K562 (cell line): ENCODE data around the gene NDUFAF2. TPM values are rescaled to one million over a fixed set of nuclear protein-coding genes. Genes with fewer than 3 reads are reported as not detected.

Source experiments
- ATAC-seq: fragments of 200-7000 bp; cut with Tn5 transposase; 3 replicates; pipeline ENCODE4 v1.9.1; 2020; ENCODE audit warnings: moderate library complexity
- BruUV-seq: library from RNA; stranded (reverse); fragments of 400-500 nt; replicated peaks from 2 replicates; lab custom pipeline; 2021; lab: Mats Ljungman, UMichigan
- CTCF ChIA-PET: fragments of 300-600 bp; formaldehyde crosslinking; extraction: SDS; loops from one replicate; lab custom pipeline; 2021; ENCODE audit warnings: low intra/inter-chr PET ratio; lab: Yijun Ruan, JAX
- POLR2A ChIA-PET: fragments of 300-600, 350-650 bp; sonication (Branson Sonifier 250); formaldehyde crosslinking; extraction: SDS; loops from one replicate; lab custom pipeline; 2021; ENCODE audit warnings: antibody characterized with exemption, inconsistent platforms; lab: Yijun Ruan, JAX
- DNase-seq, 4 experiments: peaks; one replicate each; pipeline versions ENCODE4 v3.0.0 to v3.0.0-alpha.2; 2011 to 2018; ENCODE audit warnings: low spot score in 3 of 4, mixed read lengths in 3 of 4; ENCODE audit errors: extremely low read depth in 1 of 4
- FAIRE-seq: peaks from 2 replicates; lab custom pipeline; 2011; peaks lifted over from hg19 to GRCh38; lab: Jason Lieb, UNC
- H2AFZ ChIP-seq: 2 replicates; pipeline ENCODE4 v1.6.0; 2011; ENCODE audit warnings: low read depth, low read length, control low read depth, inconsistent platforms
- H3K27ac ChIP-seq: fragments of 200-600 bp; 3 replicates; pipeline ENCODE4 v1.8.0; 2011; ENCODE audit warnings: low read depth, mild to moderate bottlenecking, control low read depth, inconsistent platforms, low read length, moderate library complexity, mixed read lengths; ENCODE audit errors: extremely low read depth
- H3K27me3 ChIP-seq, 2 experiments: fragments of 300-600 bp in 1 of 2; 2 replicates in 1 of 2; 3 replicates in 1 of 2; pipeline versions ENCODE4 v1.6.0 to v1.8.0; 2011; ENCODE audit warnings: inconsistent platforms in 2 of 2, low read length in 2 of 2, mild to moderate bottlenecking in 1 of 2, mixed read lengths in 1 of 2, moderate library complexity in 1 of 2; ENCODE audit not compliant: control insufficient read depth in 2 of 2, insufficient read depth in 2 of 2
- H3K36me3 ChIP-seq: fragments of 300-600 bp; 3 replicates; pipeline ENCODE4 v1.8.0; 2011; ENCODE audit warnings: mild to moderate bottlenecking, low read length, inconsistent platforms; ENCODE audit not compliant: control insufficient read depth, insufficient read depth
- H3K4me1 ChIP-seq, 2 experiments: fragments of 200-600 bp in 1 of 2; replicated peaks in 1 of 2; 2 replicates in 1 of 2; 3 replicates in 1 of 2; pipeline versions ENCODE4 v1.5.1 to v1.8.0; 2011; ENCODE audit warnings: inconsistent platforms in 2 of 2, low read length in 2 of 2, mild to moderate bottlenecking in 1 of 2, mixed read lengths in 1 of 2, moderate library complexity in 1 of 2; ENCODE audit not compliant: control insufficient read depth in 2 of 2, insufficient read depth in 2 of 2
- H3K4me2 ChIP-seq: 2 replicates; pipeline ENCODE4 v1.6.1; 2011; ENCODE audit warnings: low read length, control low read depth, inconsistent platforms, mixed read lengths; ENCODE audit not compliant: insufficient read depth
- H3K4me3 ChIP-seq: fragments of 200-600 bp; sonication (generic), shearing (Covaris generic); 2 replicates; pipeline ENCODE4 v1.5.1; 2016; ENCODE audit warnings: control low read depth, inconsistent platforms
- H3K79me2 ChIP-seq: fragments of 200-600 bp; 3 replicates; pipeline ENCODE4 v1.8.0; 2011; ENCODE audit warnings: low read length, inconsistent platforms; ENCODE audit not compliant: control insufficient read depth, insufficient read depth
- H3K9ac ChIP-seq, 2 experiments: 2 replicates each; pipeline versions ENCODE4 v1.6.0 to v1.6.1; 2011; ENCODE audit warnings: low read depth in 2 of 2, low read length in 2 of 2, control low read depth in 1 of 2, inconsistent platforms in 1 of 2, mild to moderate bottlenecking in 1 of 2, mixed read lengths in 1 of 2; ENCODE audit not compliant: insufficient read depth in 1 of 2
- H3K9me1 ChIP-seq: one replicate; pipeline ENCODE4 v1.6.0; 2011; ENCODE audit warnings: inconsistent platforms, mild to moderate bottlenecking, low read length, moderate library complexity; ENCODE audit not compliant: control insufficient read depth, insufficient read depth
- H3K9me3 ChIP-seq: replicated peaks from 2 replicates; pipeline ENCODE4 v1.5.1; 2011; ENCODE audit warnings: low read depth, low read length, inconsistent platforms; ENCODE audit not compliant: control insufficient read depth, insufficient read depth
- H4K20me1 ChIP-seq: replicated peaks from 2 replicates; pipeline ENCODE4 v1.6.1; 2011; ENCODE audit warnings: low read length, inconsistent platforms, mixed read lengths; ENCODE audit not compliant: control insufficient read depth, insufficient read depth
- C11orf30 ChIP-seq: fragments of 450-650 bp; IDR thresholded peaks from 2 replicates; pipeline ENCODE4 v1.6.1; 2016; ENCODE audit warnings: low read depth, mild to moderate bottlenecking
- CEBPB ChIP-seq: fragments of 450-650 bp; IDR thresholded peaks from 2 replicates; pipeline ENCODE4 v1.6.1; 2016; ENCODE audit warnings: missing genetic modification characterization, missing compliant biosample characterization
- DIDO1 ChIP-seq: fragments of 450-650 bp; IDR thresholded peaks from 2 replicates; pipeline ENCODE4 v1.6.1; 2016; ENCODE audit warnings: low read depth, missing biosample characterization, missing genetic modification characterization
- E2F3 ChIP-seq: fragments of 250-450 bp; sonication (Bioruptor Pico); IDR thresholded peaks from 2 replicates; pipeline ENCODE4 v1.4.0; 2020; ENCODE audit warnings: mild to moderate bottlenecking
- EHMT2 ChIP-seq: fragments of 450-650 bp; IDR thresholded peaks from 2 replicates; pipeline ENCODE4 v1.6.1; 2018; ENCODE audit warnings: antibody characterized with exemption
- GTF2A2 ChIP-seq: IDR thresholded peaks from 2 replicates; pipeline ENCODE4 v1.6.1; 2016; ENCODE audit warnings: mild to moderate bottlenecking, missing genetic modification characterization, missing compliant biosample characterization
- KDM2B ChIP-seq: fragments of 250-450 bp; sonication (Bioruptor Pico); IDR thresholded peaks from 2 replicates; pipeline ENCODE4 v1.8.0; 2021; ENCODE audit warnings: mild to moderate bottlenecking, moderate library complexity
- MEF2D ChIP-seq: conservative IDR thresholded peaks from 2 replicates; pipeline ENCODE4 v1.6.1; 2016; ENCODE audit warnings: low read depth, missing genetic modification characterization, missing compliant biosample characterization
- NCOA2 ChIP-seq, 2 experiments: fragments of 450-650 bp; IDR thresholded peaks; 2 replicates each; pipeline ENCODE4 v1.6.1; 2018; ENCODE audit warnings: mild to moderate bottlenecking in 2 of 2, moderate library complexity in 1 of 2; ENCODE audit not compliant: partially characterized antibody in 2 of 2
- NCOA6 ChIP-seq: fragments of 450-650 bp; IDR thresholded peaks from 2 replicates; pipeline ENCODE4 v1.6.1; 2017; ENCODE audit warnings: mild to moderate bottlenecking
- POLR2AphosphoS5 ChIP-seq: IDR thresholded peaks from 2 replicates; pipeline ENCODE4 v1.6.1; 2011; ENCODE audit warnings: mild to moderate bottlenecking, low read depth, low read length, moderate library complexity; ENCODE audit not compliant: control insufficient read depth, insufficient read depth
- POLR2H ChIP-seq: IDR thresholded peaks from 2 replicates; pipeline ENCODE4 v1.6.1; 2016; ENCODE audit warnings: missing genetic modification characterization, low read depth, mild to moderate bottlenecking, control low read depth, missing compliant biosample characterization, moderate library complexity
- RUNX1 ChIP-seq: sonication (generic); IDR thresholded peaks from 2 replicates; pipeline ENCODE4 v1.6.1; 2016; ENCODE audit warnings: antibody characterized with exemption, low read depth
- SREBF2 ChIP-seq: sonication (generic); formaldehyde crosslinking; IDR thresholded peaks from 2 replicates; pipeline ENCODE4 v1.4.0; 2020; ENCODE audit warnings: mild to moderate bottlenecking, missing genetic modification reagents
- SUPT5H ChIP-seq: fragments of 450-650 bp; IDR thresholded peaks from 2 replicates; pipeline ENCODE4 v1.6.1; 2016
- ZC3H8 ChIP-seq: fragments of 450-650 bp; IDR thresholded peaks from 2 replicates; pipeline ENCODE4 v1.6.1; 2017
- whole genome bisulfite sequencing: fragments of 100-300 bp; shearing (Covaris generic); methylation state at CpG from one replicate; pipeline ENCODE4 v1.1.6; 2016; ENCODE audit warnings: low coverage, mixed read lengths; ENCODE audit not compliant: insufficient coverage; ENCODE audit errors: missing lambda C conversion rate; 5-methylcytosine and 5-hydroxymethylcytosine counted together
- in situ Hi-C: fragments of 300-500 bp; cut with MboI; formaldehyde crosslinking; loops from 4 replicates; pipeline ENCODE4 v1.15.0; 2018; ENCODE audit warnings: inconsistent platforms, mixed read lengths
- intact Hi-C: fragments of 100-400 bp; cut with micrococcal nuclease; formaldehyde crosslinking; loops from 2 replicates; pipeline ENCODE4 v1.14.2; 2022
- polyA plus RNA-seq, 8 experiments: library from polyadenylated mRNA; depleted of rRNA in 4 of 8; stranded (reverse) in 5 of 8; unstranded in 3 of 8; fragments of >200 nt; fragmentation: Nextera tagmentation in 2 of 8; fragmentation: Illumina TruSeq in 1 of 8; extraction: Ambion mirVana in 2 of 8; extraction: Trizol in 1 of 8; gene quantifications; 2 replicates each; pipeline versions ENCODE4 v1.2.1 to v1.2.3, GENCODE V29; 2011 to 2014; ENCODE audit warnings: inconsistent platforms in 1 of 8, missing spikeins in 1 of 8
- total RNA-seq, 7 experiments: library from RNA; depleted of rRNA in 6 of 7; stranded (reverse); fragments of >200 nt in 6 of 7; fragmentation: Illumina TruSeq in 2 of 7; extraction: Trizol in 2 of 7; gene quantifications; 2 replicates each; pipeline versions ENCODE4 v1.2.1 to v1.2.3, GENCODE V29; 2011 to 2021; ENCODE audit warnings: low replicate concordance in 1 of 7
- TF ChIP-seq, protein P1 (sequence below): fragments of 200-800 bp; sonication (Bioruptor generic); IDR thresholded peaks from 2 replicates; pipeline ENCODE4 v1.6.1; 2017; ENCODE audit warnings: missing genetic modification characterization, missing compliant biosample characterization
- TF ChIP-seq, protein P2 (sequence below): fragments of 450-650 bp; IDR thresholded peaks from 2 replicates; pipeline ENCODE4 v1.6.1; 2016

Gene NDUFAF2
- total and polyA plus RNA-seq, 9 of the 15 experiments (the other 6 are each of a cell fraction or from before 2014, with no cell fraction given) = 56.0 to 155 (median 95.9) TPM

DNA sequence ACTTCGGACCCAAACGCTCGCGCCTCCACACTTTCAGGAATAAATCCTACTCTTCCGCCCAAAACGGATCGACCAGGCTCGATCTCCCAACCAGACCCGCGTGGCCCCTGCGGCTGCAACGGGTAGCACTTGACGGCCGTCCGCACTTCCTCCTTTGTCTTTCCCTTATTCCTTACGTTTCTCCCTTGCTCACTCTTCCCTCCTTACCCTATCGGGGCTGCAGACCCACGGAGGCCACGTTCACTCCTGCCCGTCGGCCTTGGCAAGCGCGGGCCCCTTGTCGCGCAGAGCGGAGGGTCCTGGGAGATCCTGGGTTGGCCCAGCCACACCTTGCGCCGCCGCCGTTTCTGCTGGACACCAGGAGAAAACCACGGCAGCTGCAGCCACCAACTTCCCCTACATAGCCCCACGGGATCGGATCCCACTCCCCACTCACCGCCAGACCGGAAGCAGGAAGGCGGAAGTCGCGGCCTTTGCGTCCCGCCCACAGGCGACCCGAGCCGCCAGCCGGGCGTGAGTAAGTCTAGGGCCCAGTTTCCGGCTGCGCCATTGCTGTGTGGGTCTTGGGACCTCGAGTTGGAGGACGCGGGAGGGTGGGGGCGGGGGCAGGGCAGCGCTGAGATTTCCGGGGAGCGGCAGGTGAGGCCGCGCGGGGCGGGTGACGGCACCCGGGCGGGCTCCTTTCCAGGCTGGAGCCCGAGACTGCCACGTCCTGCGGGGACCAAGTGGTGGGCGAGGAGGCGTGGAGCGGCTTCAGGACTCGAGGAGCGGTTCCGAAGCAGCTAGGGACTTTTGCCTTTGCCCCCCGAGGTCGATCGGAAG, 217.2 kb downstream of the NDUFAF2 start, which contains the start of gene SMIM15 (continued):
- TF ChIP-seq POLR2H (tag) = peak; percentile 73
- no peak for TF ChIP-seq NCOA6
- no peak for TF ChIP-seq NCOA2 (IDR thresholded peaks at IDR 0.05; ENCODE audit: partially characterized antibody in 2 of 2)
- TF ChIP-seq C11orf30 = peak; percentile 52; the same call in 1 of the 2 replicates
- TF ChIP-seq DIDO1 (tag) = no peak
- TF ChIP-seq KDM2B (CRISPR knock-in tag) = no peak
- peak; percentile 93 for TF ChIP-seq SUPT5H
- TF ChIP-seq POLR2AphosphoS5 = peak; percentile 82
- TF ChIP-seq, all 486 proteins: peak for 156

DNA sequence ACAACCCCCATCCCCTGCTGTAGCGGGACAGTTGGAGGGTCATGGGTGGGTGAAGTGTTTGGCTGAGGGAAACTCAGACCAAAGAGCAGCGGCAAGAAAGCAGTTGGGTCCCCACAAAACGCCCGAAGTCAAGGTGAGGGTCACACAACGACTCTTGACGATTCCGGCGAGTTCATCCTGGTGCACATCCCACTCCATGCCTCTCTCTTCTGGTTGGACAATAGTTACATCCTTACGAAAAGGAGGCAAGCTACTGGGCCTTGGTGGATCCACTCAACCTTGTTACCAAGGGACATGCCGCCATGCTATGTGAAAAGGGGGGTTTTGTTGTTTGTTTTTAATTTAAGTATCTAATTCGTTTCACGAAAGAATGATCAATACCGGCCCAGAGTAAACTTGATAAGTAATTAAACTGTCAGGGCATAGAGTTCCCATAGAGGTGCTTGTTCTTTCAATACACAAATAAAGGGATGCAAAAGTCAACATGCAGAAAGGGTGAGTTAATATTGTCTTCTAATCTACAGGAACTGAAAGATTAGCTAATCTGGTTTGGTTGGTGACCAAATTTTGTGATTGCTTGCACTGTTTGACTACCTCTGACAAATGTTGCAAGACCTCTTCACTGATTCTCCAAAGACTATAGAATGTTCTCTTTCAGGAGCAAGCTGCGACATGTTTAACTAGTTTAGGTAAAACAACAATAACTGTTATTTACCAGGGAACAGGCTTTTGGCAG, 218.0 kb downstream of the NDUFAF2 start:
- peak in 1 of 4 experiments; percentile 53 for DNase-seq
- WGBS = 3% methylated on average over 14 of the region's 14 CpGs
- TF ChIP-seq GTF2A2 (tag) = no peak
- no peak for TF ChIP-seq SREBF2 (CRISPR knock-in tag)
- TF ChIP-seq RUNX1 = no peak
- TF ChIP-seq, protein P1, sequence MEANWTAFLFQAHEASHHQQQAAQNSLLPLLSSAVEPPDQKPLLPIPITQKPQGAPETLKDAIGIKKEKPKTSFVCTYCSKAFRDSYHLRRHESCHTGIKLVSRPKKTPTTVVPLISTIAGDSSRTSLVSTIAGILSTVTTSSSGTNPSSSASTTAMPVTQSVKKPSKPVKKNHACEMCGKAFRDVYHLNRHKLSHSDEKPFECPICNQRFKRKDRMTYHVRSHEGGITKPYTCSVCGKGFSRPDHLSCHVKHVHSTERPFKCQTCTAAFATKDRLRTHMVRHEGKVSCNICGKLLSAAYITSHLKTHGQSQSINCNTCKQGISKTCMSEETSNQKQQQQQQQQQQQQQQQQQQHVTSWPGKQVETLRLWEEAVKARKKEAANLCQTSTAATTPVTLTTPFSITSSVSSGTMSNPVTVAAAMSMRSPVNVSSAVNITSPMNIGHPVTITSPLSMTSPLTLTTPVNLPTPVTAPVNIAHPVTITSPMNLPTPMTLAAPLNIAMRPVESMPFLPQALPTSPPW = no peak
- TF ChIP-seq ZC3H8 = no peak
- peak; percentile 44; the same call in 1 of the 2 replicates for TF ChIP-seq EHMT2
- peak; percentile 37; the same call in 1 of the 2 replicates for TF ChIP-seq CEBPB
- TF ChIP-seq MEF2D (tag) = no peak
- TF ChIP-seq E2F3 = peak; percentile 51; the same call in 1 of the 2 replicates
- TF ChIP-seq, protein P2, sequence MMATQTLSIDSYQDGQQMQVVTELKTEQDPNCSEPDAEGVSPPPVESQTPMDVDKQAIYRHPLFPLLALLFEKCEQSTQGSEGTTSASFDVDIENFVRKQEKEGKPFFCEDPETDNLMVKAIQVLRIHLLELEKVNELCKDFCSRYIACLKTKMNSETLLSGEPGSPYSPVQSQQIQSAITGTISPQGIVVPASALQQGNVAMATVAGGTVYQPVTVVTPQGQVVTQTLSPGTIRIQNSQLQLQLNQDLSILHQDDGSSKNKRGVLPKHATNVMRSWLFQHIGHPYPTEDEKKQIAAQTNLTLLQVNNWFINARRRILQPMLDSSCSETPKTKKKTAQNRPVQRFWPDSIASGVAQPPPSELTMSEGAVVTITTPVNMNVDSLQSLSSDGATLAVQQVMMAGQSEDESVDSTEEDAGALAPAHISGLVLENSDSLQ = no peak

More for the DNA sequence above, 218.0 kb downstream of the NDUFAF2 start:
- peak; percentile 77 for FAIRE-seq
- H3K79me2 ChIP-seq = peaks cover 59% of the 10 kb centered on the region
- peak overlapping the region; percentile 95 to 100 for H3K9ac ChIP-seq
- H3K4me3 ChIP-seq = peak overlapping the region; percentile 69
- no peaks in the 10 kb centered on the region for H4K20me1 ChIP-seq
- H3K9me3 ChIP-seq = no peaks in the 10 kb centered on the region
- peak overlapping the region; percentile 97 for H3K27ac ChIP-seq
- POLR2A ChIA-PET = interaction anchor here (0.9 to 2.2 kb wide), 4 partner anchors 10 to 106 kb away, joined by 3 to 10 read pairs (median 3); no protein-coding TSS in a partner anchor
- peak; percentile 30 for ATAC-seq
- intact Hi-C loops (loop anchor here (5.0 to 10.0 kb wide), 4 partner anchors 108 to 318 kb away; partner anchors contain the start of genes ELOVL7 and ZSWIM6), in situ Hi-C loops (no loop called here)
- H3K4me2 ChIP-seq = peak overlapping the region; percentile 99
- no peaks in the 10 kb centered on the region for H3K9me1 ChIP-seq
- H3K36me3 ChIP-seq = peaks cover 27% of the 10 kb centered on the region
- H3K4me1 ChIP-seq = peaks cover 0 to 18% of the 10 kb centered on the region in 2 experiments; a peak in 3 of 5 replicates
- CTCF ChIA-PET = no interaction called here
- peak overlapping the region; percentile 97 for H2AFZ ChIP-seq
- no peaks in the 10 kb centered on the region for H3K27me3 ChIP-seq
- BruUV-seq = TSS peak; percentile 76
